Right cardiac atrium (tissue), 5 donors: Measurements from ENCODE around the gene MTUS2. TPM values are rescaled to one million over a fixed set of nuclear protein-coding genes. Genes with fewer than 3 reads are reported as not detected.

Experiments used
- ATAC-seq, 2 donors: fragments of 200-7000 bp; cut with Tn5 transposase; one replicate each; pipeline versions ENCODE4 v1.8.0 to v1.9.1; 2020; ENCODE audit warnings: moderate library complexity in 2 of 2, mild to moderate bottlenecking in 1 of 2
- DNase-seq, 3 donors: peaks; one replicate each; pipeline ENCODE4 v3.0.0-alpha.2; 2020
- H3K27ac ChIP-seq: one replicate; pipeline ENCODE4 v1.5.1; 2013; ENCODE audit warnings: mild to moderate bottlenecking, low read length, control low read depth, moderate library complexity
- H3K27me3 ChIP-seq: one replicate; pipeline ENCODE4 v1.6.1; 2013; ENCODE audit not compliant: control insufficient read depth, insufficient read depth
- H3K4me1 ChIP-seq: one replicate; pipeline ENCODE4 v1.6.1; 2013; ENCODE audit warnings: low read length; ENCODE audit not compliant: control insufficient read depth, insufficient read depth
- H3K4me3 ChIP-seq: one replicate; pipeline ENCODE4 v1.5.1; 2013; ENCODE audit warnings: low read length, control low read depth
- H3K9me3 ChIP-seq: one replicate; pipeline ENCODE4 v1.6.1; 2013; ENCODE audit warnings: low read length; ENCODE audit not compliant: control insufficient read depth
- WGBS: extraction: QIAGEN DNeasy Blood & Tissue Kit; methylation state at CpG from one replicate; pipeline ENCODE4 v1.1.7; 2013; 5-methylcytosine and 5-hydroxymethylcytosine counted together
- intact Hi-C, 4 donors: fragments of 100-400 bp; cut with DNase I; formaldehyde crosslinking; loops; one replicate each; pipeline versions ENCODE4 v1.11.0 to v1.14.0; 2022 to 2023
- polyA plus RNA-seq: library from polyadenylated mRNA; stranded (reverse); fragments of 200-250 nt; gene quantifications from one replicate; pipeline ENCODE4 v1.2.3, GENCODE V29; 2013
- total RNA-seq, 4 donors: library from RNA; stranded (reverse); fragmentation: NEBNext Ultra II Directional; extraction: Animal tissue kit (Norgen Biotek cat#: 25700); gene quantifications; one replicate each; pipeline ENCODE4 v1.2.1, GENCODE V29; 2021
- donor health status: healthy with polysubstance abuse.
- donor health status: DM: no; HTN: yes; CAD: no.
- donor health status: DM: no; HTN: no; CAD: no.
- donor health status: DM: no; HTN: yes; CAD: no; lungs with severe emphysema.
- donor health status: DM: yes; HTN: yes; CAD: no.

Gene MTUS2
- total and polyA plus RNA-seq, 5 donors = 25.9 to 139 (median 79.1) TPM

DNA sequence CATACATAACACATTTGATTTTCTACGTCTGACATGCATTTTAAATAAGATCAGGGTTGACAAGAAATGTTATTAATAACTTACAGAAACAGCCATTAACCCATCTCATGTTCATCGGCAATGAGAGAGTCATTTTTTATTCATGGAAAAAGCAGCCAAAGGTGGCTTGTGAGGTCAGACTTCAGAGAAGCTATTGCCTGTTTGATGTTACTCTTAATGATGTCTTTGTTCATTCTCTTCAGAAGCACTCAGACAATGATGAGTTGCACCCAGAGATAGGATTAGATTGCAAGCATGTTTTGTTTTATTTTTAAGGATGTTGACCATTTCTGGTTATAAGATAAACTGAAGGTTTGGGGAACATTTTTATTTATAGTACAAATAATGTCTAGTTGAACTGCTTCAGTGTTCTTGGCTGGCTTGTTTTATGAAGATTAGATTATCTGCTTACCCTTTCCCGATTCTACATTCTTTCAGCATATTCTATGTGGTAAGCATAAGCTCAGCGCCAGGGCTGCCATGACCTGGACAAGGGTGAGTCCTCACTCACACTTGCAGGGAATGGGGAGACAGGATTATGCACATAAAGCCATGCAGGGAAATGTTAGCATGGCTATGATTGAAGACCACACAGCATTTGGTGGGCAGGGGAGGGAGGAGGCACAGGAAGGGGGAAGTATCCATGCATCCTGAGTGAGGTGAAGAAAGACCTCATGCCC lies 288.1 kb downstream of the MTUS2 start:
- WGBS = 24% methylated on average over 4 of the region's 4 CpGs
- Histone ChIP-seq H3K4me3 (no peak overlapping the region), H3K27ac (no peak overlapping the region), H3K27me3 (no peaks in the 10 kb centered on the region), H3K9me3 (no peaks in the 10 kb centered on the region), H3K4me1 (no peaks in the 10 kb centered on the region)
- intact Hi-C loops = no loop called here
- DNase-seq (peak in 1 of 3 donors; percentile 28), ATAC-seq (no peak)

DNA sequence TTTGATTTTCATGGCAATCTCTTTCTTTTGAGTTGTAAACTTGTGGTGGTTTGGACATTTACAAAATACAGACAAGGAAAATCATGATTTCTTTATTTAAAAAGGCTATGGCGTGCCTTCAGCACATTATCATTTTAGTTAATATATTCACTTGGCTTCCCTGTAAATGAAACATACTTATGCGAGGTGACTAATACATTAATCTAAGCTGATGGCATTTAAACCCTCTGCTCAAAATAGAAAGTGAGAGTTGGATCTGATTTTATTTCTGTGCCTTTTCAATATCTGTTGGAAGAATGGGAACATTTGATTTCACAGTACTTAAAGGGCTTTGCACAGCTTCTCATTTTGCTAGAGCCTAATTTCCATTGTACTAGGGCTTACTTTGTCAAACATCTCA lies 289.8 kb downstream of the MTUS2 start:
- Histone ChIP-seq H3K9me3 (no peaks in the 10 kb centered on the region), H3K4me1 (no peaks in the 10 kb centered on the region), H3K27me3 (no peaks in the 10 kb centered on the region), H3K4me3 (no peak overlapping the region), H3K27ac (no peak overlapping the region)
- intact Hi-C loops = no loop called here
- peak in 1 of 2 donors; percentile 20 for ATAC-seq
- no peak for DNase-seq
- 41% methylated on average over 2 of the region's 2 CpGs for WGBS

DNA sequence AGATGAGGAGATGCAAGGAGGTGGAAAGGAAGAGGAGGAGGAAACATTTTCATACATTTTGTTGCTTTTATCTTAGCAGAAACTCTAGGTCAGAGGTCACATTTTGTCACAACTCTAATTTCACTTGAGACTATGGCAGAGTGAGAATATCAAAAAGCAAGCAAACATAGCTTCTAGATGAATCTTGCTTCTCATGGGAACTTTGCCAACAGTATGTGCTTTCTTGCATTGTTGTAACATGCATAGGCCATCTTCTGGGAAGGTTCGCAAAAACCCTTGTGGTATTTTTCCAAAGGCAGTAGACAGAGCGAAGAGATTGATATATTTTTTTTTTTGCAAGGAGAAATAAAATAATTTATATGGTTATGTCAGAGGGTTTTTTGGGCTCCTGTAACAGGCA lies 291.3 kb downstream of the MTUS2 start:
- Histone ChIP-seq H3K9me3 (no peaks in the 10 kb centered on the region), H3K27ac (no peak overlapping the region), H3K4me1 (no peaks in the 10 kb centered on the region), H3K27me3 (no peaks in the 10 kb centered on the region), H3K4me3 (no peak overlapping the region)
- ATAC-seq (no peak), DNase-seq (no peak)
- intact Hi-C loops = no loop called here
- 83% methylated on average over 2 of the region's 2 CpGs for WGBS

DNA sequence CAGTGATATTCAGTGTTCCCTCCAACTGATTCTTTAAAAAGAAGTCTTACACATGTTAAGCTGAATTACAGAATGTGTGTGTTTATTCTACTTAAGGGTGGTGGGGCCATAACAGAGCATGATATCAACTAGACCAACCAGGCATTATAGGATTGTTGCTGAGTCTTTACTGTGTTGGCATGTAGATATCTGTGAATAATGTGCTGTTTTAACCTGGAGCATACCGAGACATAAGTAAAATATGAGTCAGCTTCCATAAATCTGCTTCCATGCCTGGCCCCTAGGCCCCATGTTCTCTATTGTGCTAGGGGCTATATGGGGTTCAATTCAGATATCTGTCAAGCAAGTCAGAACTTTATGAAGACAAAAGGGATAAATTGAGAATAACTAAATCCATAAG lies 295.7 kb downstream of the MTUS2 start:
- DNase-seq = no peak
- 92% methylated on average over 1 of the region's 1 CpG for WGBS
- H3K27me3 ChIP-seq = no peaks in the 10 kb centered on the region
- ATAC-seq = no peak
- intact Hi-C loops = no loop called here
- no peaks in the 10 kb centered on the region for H3K9me3 ChIP-seq
- no peaks in the 10 kb centered on the region for H3K4me1 ChIP-seq
- H3K4me3 ChIP-seq = no peak overlapping the region
- H3K27ac ChIP-seq = no peak overlapping the region

DNA sequence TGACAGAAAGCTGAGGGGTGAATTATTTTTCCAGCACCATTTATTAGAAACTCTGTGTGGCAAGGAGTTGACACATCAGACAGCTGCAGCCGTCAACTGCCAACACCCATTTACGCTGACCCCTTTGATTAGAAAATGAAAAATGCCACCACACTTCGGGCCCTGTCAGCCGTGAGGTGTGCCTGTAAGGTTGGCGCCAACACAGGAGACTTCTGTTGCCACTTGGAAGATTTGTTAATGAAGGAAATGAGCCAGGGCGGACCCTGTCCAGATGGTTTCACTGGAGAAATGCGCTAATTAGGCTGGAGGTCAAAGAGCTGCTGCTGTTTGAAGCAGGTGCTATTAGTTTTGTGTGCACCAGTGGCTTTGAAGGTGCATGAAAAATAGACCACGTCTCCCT lies 297.5 kb downstream of the MTUS2 start:
- no peak overlapping the region for H3K27ac ChIP-seq
- H3K4me1 ChIP-seq = no peaks in the 10 kb centered on the region
- H3K9me3 ChIP-seq = no peaks in the 10 kb centered on the region
- H3K4me3 ChIP-seq = no peak overlapping the region
- WGBS = 72% methylated on average over 8 of the region's 8 CpGs
- H3K27me3 ChIP-seq = no peaks in the 10 kb centered on the region
- intact Hi-C loops = no loop called here
- DNase-seq (peak in 2 of 3 donors; percentile 22 to 41), ATAC-seq (peak in 1 of 2 donors; percentile 55)

DNA sequence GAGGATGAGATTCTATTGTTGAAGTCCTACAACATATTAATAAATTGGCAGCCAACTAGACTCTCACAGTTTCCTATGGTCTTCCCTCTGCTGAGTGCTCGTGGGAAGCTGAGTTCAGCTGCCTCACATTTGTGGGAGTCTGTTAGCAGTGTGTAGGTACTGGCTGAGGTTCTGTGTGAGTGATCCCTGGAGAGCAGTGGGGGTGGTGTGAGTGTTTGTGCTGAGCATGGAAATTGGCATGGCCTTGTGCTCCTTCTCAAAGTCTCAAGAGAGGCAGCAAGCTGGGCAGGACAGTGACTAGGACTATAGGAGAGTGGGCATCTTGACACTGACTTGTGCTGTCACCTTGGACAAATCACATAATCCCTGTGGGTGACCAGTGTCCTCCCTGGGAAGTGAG lies 298.3 kb downstream of the MTUS2 start:
- no peaks in the 10 kb centered on the region for H3K9me3 ChIP-seq
- no peak overlapping the region for H3K4me3 ChIP-seq
- no peaks in the 10 kb centered on the region for H3K27me3 ChIP-seq
- peak; percentile 29 to 36 for ATAC-seq
- intact Hi-C loops = no loop called here
- DNase-seq = no peak
- no peaks in the 10 kb centered on the region for H3K4me1 ChIP-seq
- no peak overlapping the region for H3K27ac ChIP-seq
- WGBS = 55% methylated on average over 1 of the region's 1 CpG

DNA sequence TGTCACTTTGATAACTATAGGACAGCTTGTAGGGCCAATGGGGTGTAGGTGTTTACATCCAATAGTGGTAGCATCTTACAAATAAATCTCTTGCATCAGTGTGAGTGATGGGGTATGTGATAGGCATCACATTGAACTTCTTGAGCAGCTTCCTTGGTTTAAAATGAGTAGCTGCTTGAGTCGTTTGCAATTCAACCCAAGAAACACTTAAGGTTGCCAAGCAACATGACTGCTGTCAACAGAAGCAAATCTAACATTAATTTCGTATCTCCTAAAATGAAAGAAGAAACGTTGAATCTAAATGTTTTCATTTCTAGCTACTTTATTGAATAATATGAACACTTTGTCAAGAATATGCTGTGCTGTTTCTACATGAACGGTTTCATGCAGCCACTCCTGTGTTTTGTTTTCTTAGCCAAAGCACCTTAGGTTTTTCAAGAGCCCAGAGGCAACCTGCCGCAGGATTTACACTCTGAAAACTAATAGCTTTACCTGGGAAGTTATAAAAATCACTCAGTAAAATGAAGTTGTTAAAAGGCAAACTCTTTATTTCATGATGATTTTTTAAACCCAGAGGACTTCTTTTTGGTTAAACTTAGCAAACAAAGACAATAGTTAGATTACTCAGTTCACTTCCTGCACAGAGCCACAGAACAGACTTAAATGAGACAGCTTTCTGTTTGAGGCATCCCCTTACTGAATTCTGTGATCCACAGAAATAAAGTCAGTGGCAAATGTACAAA lies 305.2 kb downstream of the MTUS2 start:
- intact Hi-C loops = no loop called here
- no peak for DNase-seq
- Histone ChIP-seq H3K4me3 (no peak overlapping the region), H3K9me3 (no peaks in the 10 kb centered on the region), H3K27ac (no peak overlapping the region), H3K4me1 (no peaks in the 10 kb centered on the region), H3K27me3 (no peaks in the 10 kb centered on the region)
- WGBS = 33% methylated on average over 5 of the region's 5 CpGs
- ATAC-seq = no peak

DNA sequence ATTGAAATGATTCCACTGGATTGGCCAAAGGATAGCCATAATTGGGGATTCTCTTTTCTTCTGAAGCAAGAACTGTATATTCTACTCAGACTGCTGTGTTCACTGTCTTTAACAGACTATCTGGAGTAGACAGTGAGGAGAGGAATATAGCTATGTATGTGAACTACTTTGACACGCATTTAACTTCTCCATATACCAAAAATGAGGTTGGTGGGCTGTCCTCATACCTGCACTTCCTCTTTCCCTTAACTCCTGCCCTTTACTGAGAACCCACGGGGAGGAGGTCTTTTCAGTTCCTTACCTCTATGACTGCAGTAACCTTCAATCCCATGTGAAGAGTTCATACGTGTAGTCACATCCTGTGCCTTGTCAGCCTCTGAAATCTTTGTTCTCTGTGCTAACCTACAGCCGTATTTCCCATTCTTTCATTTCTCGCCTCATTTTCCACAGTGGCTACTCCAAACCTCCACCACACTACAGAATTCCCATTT lies 305.8 kb downstream of the MTUS2 start:
- no peak for DNase-seq
- no peak overlapping the region for H3K4me3 ChIP-seq
- H3K9me3 ChIP-seq = no peaks in the 10 kb centered on the region
- WGBS = 65% methylated on average over 5 of the region's 5 CpGs
- ATAC-seq = no peak
- H3K4me1 ChIP-seq = no peaks in the 10 kb centered on the region
- no peaks in the 10 kb centered on the region for H3K27me3 ChIP-seq
- no peak overlapping the region for H3K27ac ChIP-seq
- intact Hi-C loops = no loop called here

DNA sequence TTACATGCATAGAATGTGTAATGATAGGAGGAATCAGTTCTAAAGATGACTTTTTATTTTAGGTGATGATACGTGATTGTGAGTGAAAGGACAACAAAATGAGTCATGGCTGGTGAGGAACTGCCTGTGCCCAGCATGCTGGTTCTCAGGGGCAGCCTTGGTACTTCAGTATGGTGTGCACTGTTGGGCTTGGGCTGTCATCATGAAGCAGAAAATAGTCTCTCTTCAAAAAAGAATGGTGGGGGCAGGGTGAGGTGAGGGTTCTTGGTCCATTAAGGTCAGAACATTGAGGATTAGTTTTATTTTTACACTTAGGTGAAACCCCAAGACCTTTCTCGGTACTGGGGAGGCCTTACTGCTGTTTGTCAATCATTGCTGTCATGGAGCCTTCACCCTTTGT lies 309.5 kb downstream of the MTUS2 start:
- no peaks in the 10 kb centered on the region for H3K9me3 ChIP-seq
- no peak for DNase-seq
- no peaks in the 10 kb centered on the region for H3K4me1 ChIP-seq
- no peak overlapping the region for H3K4me3 ChIP-seq
- no peak for ATAC-seq
- WGBS = 70% methylated on average over 2 of the region's 2 CpGs
- intact Hi-C loops = no loop called here
- H3K27me3 ChIP-seq = no peaks in the 10 kb centered on the region
- H3K27ac ChIP-seq = no peak overlapping the region

DNA sequence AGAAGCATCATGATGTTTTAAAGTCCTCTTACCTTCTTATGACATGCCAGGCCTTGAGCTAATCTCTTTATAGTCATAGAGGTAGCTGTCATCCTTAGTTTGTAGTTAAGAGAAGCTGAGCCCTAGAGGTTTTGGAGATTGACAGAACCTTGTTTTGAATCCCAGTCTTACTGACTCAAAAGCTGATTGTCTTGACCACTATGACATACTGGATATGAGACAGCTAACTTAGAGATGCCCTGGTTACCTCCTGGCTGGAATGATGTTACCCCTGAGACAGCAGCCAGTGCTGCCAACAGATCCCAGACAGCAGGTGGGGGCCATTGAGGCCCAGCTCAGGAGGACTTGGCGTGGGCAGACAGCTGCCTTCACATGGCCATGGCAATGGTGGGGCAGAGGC lies 311.0 kb downstream of the MTUS2 start:
- WGBS = 86% methylated on average over 1 of the region's 1 CpG
- H3K4me3 ChIP-seq = no peak overlapping the region
- H3K27me3 ChIP-seq = no peaks in the 10 kb centered on the region
- DNase-seq = no peak
- H3K4me1 ChIP-seq = no peaks in the 10 kb centered on the region
- H3K27ac ChIP-seq = no peak overlapping the region
- ATAC-seq = no peak
- no peaks in the 10 kb centered on the region for H3K9me3 ChIP-seq
- intact Hi-C loops = no loop called here

DNA sequence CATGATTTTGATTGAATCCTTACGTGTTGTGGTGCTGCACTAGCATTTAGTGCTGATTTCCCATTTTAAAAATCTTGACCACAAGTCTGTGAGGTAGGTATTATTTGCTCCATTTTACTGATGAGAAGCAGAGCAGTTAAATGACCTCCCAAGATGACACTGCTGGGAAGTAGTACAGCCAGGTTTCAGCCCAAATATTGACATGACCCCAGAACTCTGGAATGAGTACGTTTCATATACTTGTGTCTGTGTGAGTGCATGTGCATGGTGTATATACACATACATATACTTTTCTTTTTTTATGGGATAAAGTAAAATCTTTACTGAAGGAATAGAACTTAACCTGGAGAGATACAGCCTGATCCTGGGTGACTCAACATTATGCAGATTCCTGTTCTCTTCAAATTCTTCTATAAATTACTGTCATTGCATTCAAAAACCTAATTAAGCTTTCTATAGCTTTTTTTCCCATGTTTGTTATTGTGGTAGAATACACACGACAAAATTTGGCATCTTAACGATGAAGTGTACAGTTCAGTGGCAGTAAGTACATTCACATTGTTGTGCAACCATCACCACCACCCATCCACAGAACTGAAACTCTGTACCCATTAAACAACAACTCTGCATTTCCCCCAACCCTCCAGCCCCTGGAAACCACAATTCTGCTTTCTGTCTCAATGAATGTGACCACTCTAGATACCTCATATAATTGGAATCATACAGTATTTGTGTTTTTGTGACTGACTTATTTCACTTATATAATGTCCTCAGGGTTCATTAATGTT lies 311.9 kb downstream of the MTUS2 start:
- Histone ChIP-seq H3K9me3 (no peaks in the 10 kb centered on the region), H3K4me1 (no peaks in the 10 kb centered on the region), H3K27ac (no peak overlapping the region), H3K4me3 (no peak overlapping the region), H3K27me3 (no peaks in the 10 kb centered on the region)
- intact Hi-C loops = no loop called here
- no peak for DNase-seq
- ATAC-seq = no peak
- 70% methylated on average over 4 of the region's 4 CpGs for WGBS
